Left forelimb (tissue), 1 donor: ENCODE data around the gene MTCL3.
"Not testable (repeated sequence)": the region's sequence is repeated elsewhere in the genome, so short reads cannot be mapped to it uniquely, and the experiment has no call there.

ENCODE experiments used
- DNase-seq: peaks from one replicate; pipeline ENCODE4 v3.0.0-alpha.2; 2018; ENCODE audit warnings: low spot score

MTCL3 gene

DNA sequence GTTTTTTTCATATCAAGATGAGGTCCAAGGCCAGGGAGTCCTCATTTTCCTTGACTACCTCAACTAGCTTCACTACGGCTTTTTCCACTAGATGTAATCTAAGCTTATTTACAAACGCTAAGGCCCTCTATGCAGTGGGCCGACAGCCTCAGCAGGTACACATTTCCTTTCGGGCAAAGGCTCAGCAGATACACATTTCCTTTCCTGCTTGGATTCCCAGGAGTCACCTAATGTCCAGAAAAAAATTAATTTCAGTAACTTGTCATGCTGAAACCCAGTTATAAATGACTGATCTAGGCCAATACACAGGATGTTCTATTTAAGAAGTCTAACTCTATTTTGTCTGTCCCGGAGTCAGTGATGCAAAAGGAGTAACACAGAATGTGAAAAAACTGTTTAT, 52.7 kb downstream of the MTCL3 start:
- DNase-seq, result no peak

DNA sequence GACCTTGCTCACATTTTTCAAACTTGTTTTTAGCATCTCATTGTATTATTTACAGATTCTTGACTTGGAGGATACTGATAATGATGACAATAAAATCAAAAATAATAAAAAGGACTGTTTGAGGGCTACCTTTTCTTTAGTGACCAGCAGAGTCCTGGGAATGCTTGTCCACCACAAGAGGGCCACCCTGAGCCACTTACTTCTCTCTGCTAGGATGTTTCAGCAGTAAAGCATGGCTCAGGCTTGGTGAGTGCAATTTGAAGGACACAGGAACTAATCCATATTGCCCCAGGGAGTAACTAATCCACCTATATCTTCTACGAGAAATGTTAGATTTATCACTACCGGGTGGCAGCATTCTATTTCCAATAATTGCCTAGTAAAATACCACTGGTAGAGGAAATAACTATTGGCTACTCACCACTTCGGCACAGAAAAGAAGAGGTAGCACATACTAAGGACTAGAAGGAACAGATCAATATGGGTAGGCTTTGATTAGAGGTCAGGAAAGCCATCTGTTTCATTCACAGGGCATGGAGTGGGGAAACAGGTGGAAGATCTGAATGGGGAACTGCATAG, 54.2 kb downstream of the MTCL3 start:
- DNase-seq, result no peak

- DNase-seq, result no peak
These were observed 54.8 kb downstream of the MTCL3 start for GRCh38 chr6:127464161-127464880.

GRCh38 chr6:127463056-127463455, 56.1 kb downstream of the MTCL3 start:
- DNase-seq, result no peak

DNA sequence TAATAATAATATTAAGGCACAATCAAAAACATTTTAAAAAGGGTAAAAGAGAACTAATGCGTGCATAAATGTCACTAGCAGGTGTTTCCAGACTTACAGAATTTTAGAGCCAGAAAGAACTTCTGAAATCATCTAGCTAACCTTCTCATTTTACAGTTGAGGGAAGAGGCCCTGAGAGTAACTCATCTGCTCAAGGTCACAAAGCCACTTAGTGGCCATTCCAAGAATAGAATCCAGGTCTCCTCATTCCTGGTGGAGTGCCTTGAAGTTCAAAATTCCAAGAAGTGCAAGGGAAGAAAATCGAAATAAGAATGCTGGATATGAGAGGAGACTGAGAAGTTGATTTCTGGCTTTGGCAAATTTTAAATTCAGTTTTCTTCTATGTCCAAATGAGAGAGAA, 56.8 kb downstream of the MTCL3 start:
- DNase-seq, result no peak

GRCh38 chr6:127460465-127460864, 58.7 kb downstream of the MTCL3 start:
- DNase-seq, result no peak

DNA sequence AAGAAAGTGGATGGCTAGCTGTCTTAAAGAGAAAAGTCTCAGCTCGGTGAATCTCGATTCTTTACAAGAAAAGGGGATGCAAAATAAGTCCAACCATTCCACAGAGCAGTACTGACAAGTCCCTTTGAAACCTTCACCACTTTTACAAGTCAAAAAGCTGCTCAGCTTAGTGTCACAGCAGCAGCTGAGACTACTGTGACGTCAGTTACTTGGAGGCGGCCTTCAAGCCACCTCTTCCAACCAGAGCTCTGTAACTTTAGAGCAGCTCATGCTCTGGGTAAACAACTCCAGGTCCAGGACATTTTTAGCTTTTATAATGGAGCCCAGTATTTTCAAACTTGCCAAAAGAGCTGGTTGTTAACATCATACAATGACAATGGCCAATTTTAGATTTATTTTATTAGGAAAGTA, 59.9 kb downstream of the MTCL3 start, which contains the start of gene KIAA0408:
KIAA0408 (minus strand) TSS at position 159 of the 411 bp plus-strand sequence. CDS start 5,408 bp downstream, outside the sequence.
- DNase-seq, result no peak

DNA sequence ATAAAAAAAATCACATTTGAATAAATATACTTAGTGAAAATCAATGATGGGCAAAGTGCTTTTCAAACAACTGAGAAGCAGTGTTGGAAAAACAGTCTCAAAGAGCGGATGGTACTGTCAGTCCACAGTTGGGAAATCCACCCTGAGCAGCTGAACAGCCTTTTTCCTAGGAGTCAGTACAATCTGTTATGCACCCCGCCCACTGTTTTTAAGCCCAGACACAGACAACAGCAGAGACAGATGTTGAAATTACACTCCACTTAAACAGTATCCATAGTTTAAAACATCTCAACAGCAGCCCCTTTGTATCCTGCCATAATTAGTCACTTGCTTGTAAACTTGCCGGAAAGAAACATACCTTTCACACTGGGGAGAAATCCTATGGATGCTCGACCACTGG, 60.3 kb downstream of the MTCL3 start:
- no peak for DNase-seq

GRCh38 chr6:127458222-127458621, 60.9 kb downstream of the MTCL3 start:
- DNase-seq, result no peak

GRCh38 chr6:127457456-127458064, 61.6 kb downstream of the MTCL3 start:
- DNase-seq, result no peak

- no peak for DNase-seq
These were observed 62.7 kb downstream of the MTCL3 start for GRCh38 chr6:127456465-127456864.

DNA sequence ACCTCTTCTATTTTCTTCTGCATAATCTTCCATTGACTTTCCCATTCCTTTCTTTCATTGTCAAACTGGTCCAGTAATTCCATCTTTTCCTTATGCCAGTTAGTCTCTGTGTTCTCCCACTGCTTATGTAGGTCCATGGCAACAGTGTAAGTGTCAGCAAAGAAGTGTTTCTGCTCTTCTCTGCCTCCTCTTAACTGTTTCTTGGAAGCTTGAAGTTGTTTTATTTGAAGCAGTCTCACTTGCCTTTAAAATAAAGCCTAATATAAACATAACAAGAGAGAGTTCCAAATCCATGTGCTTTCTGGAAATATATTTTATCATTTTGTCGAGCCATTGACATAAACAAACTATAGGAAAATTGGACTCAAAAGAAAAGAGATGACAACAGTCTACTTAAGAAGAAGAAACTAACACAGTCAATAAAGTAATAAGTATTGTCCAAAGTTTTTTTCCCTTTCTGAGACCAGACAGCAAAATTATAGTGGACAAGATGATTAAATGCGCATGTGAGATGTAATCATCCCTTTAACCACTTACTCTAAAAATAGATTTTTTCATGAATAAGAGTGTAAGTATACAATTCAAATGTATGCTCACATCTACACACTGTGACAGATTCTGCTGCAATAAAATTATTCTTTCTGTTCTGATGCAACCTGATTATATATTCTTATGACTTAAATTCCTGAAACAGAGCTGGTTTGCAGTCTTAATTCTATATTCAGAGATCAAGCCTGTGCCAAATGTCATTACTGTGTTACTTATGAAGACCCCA, 65.1 kb downstream of the MTCL3 start:
- DNase-seq, result no peak

GRCh38 chr6:127452803-127453202, 66.3 kb downstream of the MTCL3 start:
- no peak for DNase-seq

GRCh38 chr6:127451388-127451787, 67.7 kb downstream of the MTCL3 start:
- no peak for DNase-seq

DNA sequence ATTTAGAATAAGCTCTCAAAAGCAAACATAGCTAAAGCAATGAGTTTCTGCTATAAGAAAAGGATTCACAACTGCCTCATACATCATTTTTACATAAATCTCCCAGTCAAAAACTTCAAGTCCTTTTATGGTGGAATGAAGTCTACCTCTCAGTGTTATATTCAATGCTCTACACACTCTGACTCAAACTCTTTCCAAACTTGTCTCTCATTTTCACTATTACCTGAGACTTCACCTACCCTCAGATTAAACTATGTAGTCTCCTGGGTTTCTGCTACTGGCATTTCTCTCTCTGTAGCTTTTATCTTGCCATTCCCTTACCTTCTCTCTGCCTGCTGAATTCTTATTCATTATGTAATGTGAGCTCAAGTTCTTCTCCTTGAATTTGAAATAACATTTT, 71.4 kb downstream of the MTCL3 start:
- DNase-seq, result no peak

GRCh38 chr6:127446356-127446755, 72.8 kb downstream of the MTCL3 start:
- no peak for DNase-seq

DNA sequence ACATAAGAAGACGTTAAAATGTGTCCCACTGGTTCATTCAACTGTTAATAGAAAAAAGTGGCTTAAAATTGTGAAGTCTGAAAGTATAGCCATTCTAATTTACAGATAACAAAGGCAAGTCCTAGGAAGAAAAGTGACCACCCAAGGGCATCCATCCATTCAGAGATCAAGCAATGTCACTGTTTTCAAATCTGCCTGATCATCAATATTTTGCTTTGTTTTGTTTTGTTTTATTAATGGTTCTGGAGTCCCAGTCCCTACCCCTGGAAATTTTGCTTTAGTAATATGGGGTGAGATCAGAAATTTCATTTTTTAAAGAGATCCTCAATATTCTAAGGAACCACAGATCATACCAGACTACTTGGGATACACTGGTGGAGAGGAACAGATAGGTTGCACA, 77.3 kb downstream of the MTCL3 start:
- no peak for DNase-seq

- DNase-seq, result no peak
These were observed 79.4 kb downstream of the MTCL3 start for GRCh38 chr6:127439718-127440117.

DNA sequence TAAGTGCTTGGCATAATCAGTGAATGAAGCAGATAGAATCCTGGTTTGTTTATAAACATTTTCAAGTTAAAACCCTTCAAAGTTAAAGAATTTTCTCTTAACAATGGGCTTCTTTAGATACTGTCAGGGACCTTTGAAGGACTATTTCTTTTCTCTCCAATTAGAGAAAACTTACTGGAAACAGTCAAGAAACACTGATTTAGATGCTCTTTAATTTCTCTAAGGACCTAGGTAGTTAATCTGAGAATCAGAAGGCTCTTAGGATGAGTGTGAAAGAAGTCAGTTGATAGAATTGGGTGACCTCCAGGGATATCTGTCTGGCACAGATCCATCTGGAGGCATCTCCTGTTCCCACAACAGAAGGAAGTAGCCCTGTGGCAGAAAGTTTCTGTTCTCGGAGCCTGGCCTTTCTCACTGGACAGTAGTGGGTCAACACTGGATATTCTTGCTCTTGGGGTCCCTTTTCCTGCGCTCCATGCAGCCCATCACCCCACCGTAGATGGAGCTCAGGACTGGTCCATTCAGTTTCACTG, 82.5 kb downstream of the MTCL3 start:
- DNase-seq, result no peak

GRCh38 chr6:127435626-127436220, 83.4 kb downstream of the MTCL3 start:
- DNase-seq, result no peak

DNA sequence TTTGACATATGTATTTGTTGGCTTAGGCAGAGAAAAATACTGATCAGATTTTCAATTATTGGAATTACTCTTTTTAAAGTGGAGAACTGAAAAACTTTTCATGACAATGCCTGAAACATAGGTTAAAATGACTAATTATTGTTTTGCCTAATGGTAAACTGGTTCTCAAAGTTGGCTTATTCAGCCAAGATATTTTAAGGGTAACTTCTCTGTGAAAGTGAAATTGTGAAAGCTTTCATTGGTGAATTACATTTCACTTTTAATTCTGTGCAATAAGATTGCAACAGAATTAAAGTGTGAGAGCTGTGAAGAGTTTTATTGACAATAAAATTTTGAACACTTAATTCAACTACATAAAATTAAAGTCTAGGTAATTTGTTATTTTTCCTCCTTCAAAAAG, 84.5 kb downstream of the MTCL3 start:
- DNase-seq, result no peak

GRCh38 chr6:127428562-127428961, 90.6 kb downstream of the MTCL3 start:
- DNase-seq, result not testable (repeated sequence)
